Mesothelial cell of epicardium (in vitro differentiated cells): Measurements from ENCODE around the gene XKR7. TPM values are rescaled to one million over a fixed set of nuclear protein-coding genes. Genes with fewer than 3 reads are reported as not detected.
"Not testable (repeated sequence)": the region's sequence is repeated elsewhere in the genome, so short reads cannot be mapped to it uniquely, and the experiment has no call there.

Experiments
- DNase-seq, 2 experiments: peaks; one replicate each; pipeline ENCODE4 v3.0.0; 2021; ENCODE audit warnings: low spot score in 2 of 2; ENCODE audit not compliant: unreplicated experiment in 2 of 2
- H3K27ac Mint-ChIP-seq: 2 replicates; pipeline ENCODE4 v1.8.0; 2021; ENCODE audit warnings: mixed read lengths
- H3K27me3 Mint-ChIP-seq: 2 replicates; pipeline ENCODE4 v1.8.0; 2021; ENCODE audit warnings: low read depth, mixed read lengths
- H3K36me3 Mint-ChIP-seq: 2 replicates; pipeline ENCODE4 v1.8.0; 2021; ENCODE audit warnings: mixed read lengths
- H3K4me1 Mint-ChIP-seq: 2 replicates; pipeline ENCODE4 v1.8.0; 2021; ENCODE audit warnings: mixed read lengths
- H3K4me3 Mint-ChIP-seq: 2 replicates; pipeline ENCODE4 v1.8.0; 2021; ENCODE audit warnings: mild to moderate bottlenecking, moderate library complexity, mixed read lengths
- H3K9me3 Mint-ChIP-seq: 2 replicates; pipeline ENCODE4 v1.8.0; 2021; ENCODE audit warnings: mixed read lengths
- CTCF ChIP-seq: fragments of 200-600 bp; sonication (generic); IDR thresholded peaks from one replicate; pipeline ENCODE4 v1.5.0; 2021; ENCODE audit warnings: antibody characterized with exemption; ENCODE audit not compliant: unreplicated experiment
- total RNA-seq: library from RNA; stranded (reverse); gene quantifications from 3 replicates; pipeline ENCODE4 v1.2.1, GENCODE V29; 2021

The XKR7 gene
- total RNA-seq, 1 donor from 2014 or later, result 0.25 TPM

GRCh38 chr20:31926493-31926892 lies 41.5 kb upstream of the XKR7 start:
- TF ChIP-seq CTCF, result no peak
- Mint-ChIP-seq H3K4me3 (no peak overlapping the region), H3K9me3 (no peaks in the 10 kb centered on the region), H3K4me1 (peaks cover 11% of the 10 kb centered on the region), H3K36me3 (no peaks in the 10 kb centered on the region), H3K27ac (no peak overlapping the region), H3K27me3 (peaks cover 47% of the 10 kb centered on the region)
- DNase-seq, result no peak

- Mint-ChIP-seq H3K27ac (no peak overlapping the region), H3K4me1 (peaks cover 11% of the 10 kb centered on the region), H3K36me3 (no peaks in the 10 kb centered on the region), H3K27me3 (peaks cover 47% of the 10 kb centered on the region), H3K9me3 (no peaks in the 10 kb centered on the region), H3K4me3 (no peak overlapping the region)
- no peak for DNase-seq
- no peak for TF ChIP-seq CTCF
Measured at GRCh38 chr20:31927627-31928159, 40.3 kb upstream of the XKR7 start.

- H3K27me3 Mint-ChIP-seq, result peaks cover 41% of the 10 kb centered on the region
- H3K4me1 Mint-ChIP-seq, H3K27ac Mint-ChIP-seq, H3K4me3 Mint-ChIP-seq, H3K36me3 Mint-ChIP-seq, H3K9me3 Mint-ChIP-seq, DNase-seq: not testable (repeated sequence)
Measured at GRCh38 chr20:31929631-31930030, 38.3 kb upstream of the XKR7 start.

- H3K27me3 Mint-ChIP-seq, result peaks cover 32% of the 10 kb centered on the region
- no peaks in the 10 kb centered on the region for H3K36me3 Mint-ChIP-seq
- H3K27ac Mint-ChIP-seq, result no peak overlapping the region
- no peak for TF ChIP-seq CTCF
- no peaks in the 10 kb centered on the region for H3K9me3 Mint-ChIP-seq
- no peak overlapping the region for H3K4me3 Mint-ChIP-seq
- no peaks in the 10 kb centered on the region for H3K4me1 Mint-ChIP-seq
- DNase-seq, result no peak
Measured at GRCh38 chr20:31930779-31931178, 37.2 kb upstream of the XKR7 start.

- Mint-ChIP-seq H3K4me3 (no peak overlapping the region), H3K27ac (no peak overlapping the region), H3K27me3 (peaks cover 19% of the 10 kb centered on the region), H3K9me3 (no peaks in the 10 kb centered on the region), H3K4me1 (no peaks in the 10 kb centered on the region), H3K36me3 (no peaks in the 10 kb centered on the region)
- DNase-seq, result no peak
- TF ChIP-seq CTCF, result no peak
Measured at GRCh38 chr20:31933698-31934097, 34.3 kb upstream of the XKR7 start.

GRCh38 chr20:31934491-31934890 lies 33.5 kb upstream of the XKR7 start:
- H3K9me3 Mint-ChIP-seq, result no peaks in the 10 kb centered on the region
- no peaks in the 10 kb centered on the region for H3K36me3 Mint-ChIP-seq
- peaks cover 15% of the 10 kb centered on the region for H3K27me3 Mint-ChIP-seq
- DNase-seq, result no peak
- no peak overlapping the region for H3K4me3 Mint-ChIP-seq
- no peak for TF ChIP-seq CTCF
- H3K4me1 Mint-ChIP-seq, result no peaks in the 10 kb centered on the region
- no peak overlapping the region for H3K27ac Mint-ChIP-seq
